ENCODE data around the gene FKBP3. TPM values are rescaled to one million over a fixed set of nuclear protein-coding genes. Genes with fewer than 3 reads are reported as not detected.
A peak's percentile ranks its signal among the peaks of the same experiment; 100 is the strongest.
"Not testable (repeated sequence)": the region's sequence is repeated elsewhere in the genome, so short reads cannot be mapped to it uniquely, and the experiment has no call there.

The FKBP3 gene
- total and polyA plus RNA-seq, 2 donors (not counting 3 experiments of a cell fraction or from before 2014, with no cell fraction given): 23.2 to 92.9 TPM

DNA sequence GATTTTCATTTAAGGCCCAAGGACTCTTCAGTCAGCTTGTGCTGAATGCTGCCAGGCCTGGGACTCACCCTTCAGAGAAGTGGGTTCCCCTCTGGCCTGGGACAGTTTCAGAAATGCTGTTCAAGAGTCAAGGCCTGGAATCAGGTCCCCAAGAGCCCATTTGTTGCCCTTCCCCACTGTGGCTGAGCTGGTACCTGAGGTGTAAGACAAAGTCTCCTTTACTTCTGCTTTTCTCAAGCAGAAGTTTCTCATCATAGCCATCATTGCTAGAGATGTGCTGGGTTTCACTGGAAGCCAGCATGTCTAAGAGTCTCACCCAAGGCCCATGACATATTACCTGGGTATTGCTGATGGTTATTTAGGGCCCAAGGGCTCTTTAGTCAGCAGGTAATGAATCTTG, 10.4 kb upstream of the FKBP3 start:
- Histone ChIP-seq H3K79me2 (ENCODE audit: control insufficient read depth, insufficient read depth, low read length) (peaks cover 18% of the 10 kb centered on the region), H3K36me3 (ENCODE audit: control insufficient read depth in 2 of 2, extremely low read depth in 1 of 2, insufficient read depth in 2 of 2, low read length in 2 of 2) (no peaks in the 10 kb centered on the region), H3K27me3 (ENCODE audit: control insufficient read depth in 2 of 2, insufficient read depth in 2 of 2, low read length in 2 of 2) (no peaks in the 10 kb centered on the region), H3K4me3 (replicated peaks in 1 of 3; ENCODE audit: insufficient read depth in 1 of 3, low read depth in 1 of 3, low read length in 3 of 3) (no peak overlapping the region), H3K4me2 (ENCODE audit: insufficient read depth, low read length) (no peak overlapping the region), H2AFZ (ENCODE audit: low read depth, low read length) (no peak overlapping the region), H4K20me1 (replicated peaks; ENCODE audit: control insufficient read depth, extremely low read depth, insufficient read depth, low read length) (no peaks in the 10 kb centered on the region), H3K4me1 (ENCODE audit: control insufficient read depth, extremely low read depth, insufficient read depth, low read length) (no peaks in the 10 kb centered on the region), H3K27ac (ENCODE audit: insufficient read depth, low read depth, low read length) (no peak overlapping the region), H3K9ac (replicated peaks; ENCODE audit: extremely low read depth, insufficient read depth, low read length) (no peak overlapping the region), H3K9me1 (replicated peaks; ENCODE audit: control insufficient read depth, extremely low read depth, insufficient read depth, low read length) (no peaks in the 10 kb centered on the region), H3K9me3 (replicated peaks; ENCODE audit: control insufficient read depth, insufficient read depth, low read length) (no peaks in the 10 kb centered on the region)
- intact Hi-C loops (cut with micrococcal nuclease) (no loop called here), dilution Hi-C loops (cut with MboI; ENCODE audit: extremely low pct_ligation_motif_present, low sequenced_read_pairs) (no loop called here)
- peak; percentile 12 for FAIRE-seq
- no TSS peak for BruUV-seq (replicated peaks)
- DNase-seq (ENCODE audit: low read depth, low spot score): no peak
- TF ChIP-seq GATA2 (IDR thresholded peaks at IDR 0.05; ENCODE audit: insufficient read depth, insufficient read length, low read depth, low read length) (no peak), JUN (IDR thresholded peaks at IDR 0.05; ENCODE audit: borderline replicate concordance, insufficient read depth, insufficient read length, low read depth) (no peak), MYC (IDR thresholded peaks at IDR 0.05; ENCODE audit: low read depth, low read length) (no peak), CTCF (IDR thresholded peaks at IDR 0.05; ENCODE audit: extremely low read depth in 1 of 2, insufficient read depth in 1 of 2, low read depth in 1 of 2, low read length in 2 of 2) (no peak), POLR2A (IDR thresholded peaks at IDR 0.05; ENCODE audit: low read depth, low read length) (no peak), EZH2 (IDR thresholded peaks at IDR 0.05; ENCODE audit: borderline replicate concordance, low read depth, low read length, severe bottlenecking) (no peak), FOS (IDR thresholded peaks at IDR 0.05; ENCODE audit: borderline replicate concordance, insufficient read depth, low read length) (no peak), POLR2AphosphoS5 (IDR thresholded peaks at IDR 0.05; ENCODE audit: insufficient read depth, low read depth, low read length) (no peak)
- TF ChIP-seq, protein P1, sequence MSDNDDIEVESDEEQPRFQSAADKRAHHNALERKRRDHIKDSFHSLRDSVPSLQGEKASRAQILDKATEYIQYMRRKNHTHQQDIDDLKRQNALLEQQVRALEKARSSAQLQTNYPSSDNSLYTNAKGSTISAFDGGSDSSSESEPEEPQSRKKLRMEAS (IDR thresholded peaks at IDR 0.05; ENCODE audit: insufficient read depth, insufficient read length): no peak
- ChIA-PET CTCF (no interaction called here), POLR2A (interaction anchor here (0.6 kb wide), 1 partner anchor 56 kb away, joined by 7 read pairs; no protein-coding TSS in a partner anchor)

DNA sequence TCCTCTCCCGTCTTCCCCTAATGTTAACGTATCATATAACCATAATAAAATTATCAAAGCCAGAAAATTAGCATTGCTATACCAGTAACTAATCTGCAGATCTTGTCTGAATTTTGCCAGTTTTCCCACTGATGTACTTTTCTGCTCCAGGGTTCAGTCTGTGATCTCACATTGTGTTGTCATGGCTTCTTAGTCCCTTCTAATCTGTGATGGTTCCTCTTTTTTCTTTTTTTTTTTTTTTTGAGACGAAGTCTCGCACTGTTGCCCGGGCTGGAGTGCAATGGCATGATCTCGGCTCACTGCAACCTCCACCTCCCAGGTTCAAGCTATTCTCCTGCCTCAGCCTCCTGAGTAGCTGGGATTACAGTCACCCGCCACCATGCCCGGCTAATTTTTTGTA, 7.8 kb upstream of the FKBP3 start:
- H3K4me3 ChIP-seq (replicated peaks in 1 of 3; ENCODE audit: insufficient read depth in 1 of 3, low read depth in 1 of 3, low read length in 3 of 3); H3K27me3 ChIP-seq (ENCODE audit: control insufficient read depth in 2 of 2, insufficient read depth in 2 of 2, low read length in 2 of 2); H3K9ac ChIP-seq (replicated peaks; ENCODE audit: extremely low read depth, insufficient read depth, low read length); H3K9me1 ChIP-seq (replicated peaks; ENCODE audit: control insufficient read depth, extremely low read depth, insufficient read depth, low read length); DNase-seq (ENCODE audit: low read depth, low spot score); H3K9me3 ChIP-seq (replicated peaks; ENCODE audit: control insufficient read depth, insufficient read depth, low read length); BruUV-seq (replicated peaks); CTCF ChIA-PET; intact Hi-C loops (cut with micrococcal nuclease); H4K20me1 ChIP-seq (replicated peaks; ENCODE audit: control insufficient read depth, extremely low read depth, insufficient read depth, low read length); H2AFZ ChIP-seq (ENCODE audit: low read depth, low read length); H3K27ac ChIP-seq (ENCODE audit: insufficient read depth, low read depth, low read length); POLR2A ChIA-PET; H3K4me2 ChIP-seq (ENCODE audit: insufficient read depth, low read length); H3K36me3 ChIP-seq (ENCODE audit: control insufficient read depth in 2 of 2, extremely low read depth in 1 of 2, insufficient read depth in 2 of 2, low read length in 2 of 2); dilution Hi-C loops (cut with MboI; ENCODE audit: extremely low pct_ligation_motif_present, low sequenced_read_pairs); H3K4me1 ChIP-seq (ENCODE audit: control insufficient read depth, extremely low read depth, insufficient read depth, low read length); FAIRE-seq: not testable (repeated sequence)
- peaks cover 33% of the 10 kb centered on the region for H3K79me2 ChIP-seq (ENCODE audit: control insufficient read depth, insufficient read depth, low read length)

Data from endothelial cell of umbilical vein (primary cell).